Inflammatory macrophage treated with lipopolysaccharide for 1 hour (primary cell): ENCODE results near the gene NFIA.

Experiments used
- DNase-seq, 2 donors: peaks; one replicate each; pipeline ENCODE4 v3.0.0-alpha.2; 2020 to 2022

The NFIA gene

GRCh38 chr1:61132645-61133334 is 50.4 kb downstream of the NFIA start:
- peak in 1 of 2 donors; percentile 18 for DNase-seq

DNA sequence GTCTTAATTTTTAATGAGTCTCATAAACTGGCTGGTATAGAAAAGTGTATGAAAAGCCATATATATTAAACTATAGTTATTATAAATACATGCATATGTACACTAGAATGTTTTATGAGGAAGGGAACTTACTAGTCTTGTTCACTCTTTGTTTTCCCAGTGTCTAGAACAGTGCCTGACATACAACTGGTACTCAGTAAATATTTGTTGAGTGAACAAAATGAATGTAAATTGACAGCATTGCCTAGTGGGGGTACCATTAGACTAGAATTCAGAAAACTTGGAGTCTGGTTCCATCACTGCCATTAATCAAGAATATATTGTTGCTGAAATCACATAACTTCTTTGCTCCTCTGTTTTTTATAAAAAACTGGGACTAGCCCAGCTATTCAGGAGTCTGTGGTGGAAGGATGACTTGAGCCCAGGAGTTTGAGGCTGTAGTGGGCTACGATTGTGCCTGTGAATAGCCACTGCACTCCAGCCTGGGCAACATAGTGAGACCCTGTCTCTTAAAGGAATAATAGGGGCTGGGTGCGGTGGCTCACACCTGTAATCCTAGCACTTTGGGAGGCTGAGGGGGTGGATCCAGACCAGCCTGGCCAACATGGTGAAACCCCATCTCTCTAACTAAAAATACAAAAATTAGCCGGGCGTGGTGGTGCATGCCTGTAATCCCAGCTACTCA is 51.1 kb downstream of the NFIA start:
- DNase-seq: no peak

DNA sequence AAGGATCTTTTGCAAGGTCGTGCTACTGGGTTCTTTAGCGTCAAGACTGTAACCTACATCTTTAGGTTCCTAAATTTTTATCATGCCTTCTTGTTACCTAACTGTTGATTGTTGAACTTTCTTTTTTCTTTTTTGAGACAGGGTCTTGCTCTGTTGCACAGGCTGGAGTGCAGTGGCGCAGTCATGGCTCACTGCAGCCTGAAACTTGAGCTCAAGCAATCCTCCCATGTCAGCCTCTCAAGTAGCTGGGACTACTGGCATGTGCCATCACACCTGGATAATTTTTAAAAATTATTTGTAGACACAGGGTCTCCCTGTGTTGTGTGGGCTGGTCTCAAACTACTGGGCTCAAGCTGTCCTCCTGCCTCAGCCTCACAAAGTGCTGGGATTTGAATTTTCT is 52.9 kb downstream of the NFIA start:
- no peak for DNase-seq

DNA sequence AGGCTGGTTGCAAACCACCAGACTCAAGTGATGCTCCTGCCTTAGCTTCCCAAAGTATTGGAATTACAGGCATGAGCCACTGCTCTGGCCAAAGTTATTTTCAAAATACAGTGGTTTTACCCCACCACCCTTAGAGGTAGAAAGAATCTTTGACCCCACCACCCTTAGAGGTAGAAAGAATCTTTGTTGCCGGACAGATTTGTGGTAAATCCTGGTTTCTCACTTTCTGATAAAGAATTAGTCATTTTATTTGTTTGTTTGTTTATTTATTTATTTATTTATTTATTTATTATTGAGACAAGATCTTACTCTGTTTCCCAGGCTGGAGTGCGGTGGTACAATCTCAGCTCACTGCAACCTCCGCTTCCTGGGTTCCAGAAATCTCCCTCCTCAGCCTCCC is 55.9 kb downstream of the NFIA start:
- no peak for DNase-seq

GRCh38 chr1:61138921-61139774 is 56.8 kb downstream of the NFIA start:
- DNase-seq: peak; percentile 76 to 84

DNA sequence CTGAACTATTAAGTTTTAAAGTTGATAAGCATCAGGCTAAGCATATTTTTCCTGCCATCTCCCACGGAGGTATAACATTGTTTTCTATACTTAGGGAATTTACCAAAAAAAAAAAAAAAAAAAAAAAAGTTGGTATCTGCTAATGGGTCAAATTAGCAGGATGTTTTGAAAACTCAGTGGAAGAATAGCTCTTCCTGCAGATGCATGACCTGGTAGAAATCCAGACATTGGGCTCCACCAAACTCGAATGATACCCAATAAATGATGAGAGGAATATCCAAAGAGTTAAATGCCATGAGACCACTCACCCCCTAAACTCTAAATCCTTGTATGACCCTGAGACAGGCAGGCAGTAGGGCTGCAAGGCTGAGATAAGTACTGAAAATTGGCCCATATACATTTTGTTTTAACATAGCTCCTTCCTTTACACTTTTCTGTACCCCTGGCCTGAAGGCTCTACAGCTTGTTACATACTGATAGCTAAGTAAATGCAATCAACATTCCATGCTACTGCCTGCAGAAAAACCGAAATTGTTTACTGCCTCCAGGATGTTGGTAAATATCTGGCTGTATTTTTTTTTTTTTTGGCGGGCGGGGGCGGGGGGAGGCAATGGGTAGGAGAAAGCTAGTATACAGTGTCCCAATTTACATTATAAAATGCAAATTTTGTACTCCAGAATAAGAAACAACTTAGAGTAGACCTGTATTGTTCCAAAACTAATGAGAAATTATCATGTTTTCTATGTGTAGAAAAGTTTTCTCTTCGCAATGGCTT is 57.6 kb downstream of the NFIA start:
- no peak for DNase-seq

DNA sequence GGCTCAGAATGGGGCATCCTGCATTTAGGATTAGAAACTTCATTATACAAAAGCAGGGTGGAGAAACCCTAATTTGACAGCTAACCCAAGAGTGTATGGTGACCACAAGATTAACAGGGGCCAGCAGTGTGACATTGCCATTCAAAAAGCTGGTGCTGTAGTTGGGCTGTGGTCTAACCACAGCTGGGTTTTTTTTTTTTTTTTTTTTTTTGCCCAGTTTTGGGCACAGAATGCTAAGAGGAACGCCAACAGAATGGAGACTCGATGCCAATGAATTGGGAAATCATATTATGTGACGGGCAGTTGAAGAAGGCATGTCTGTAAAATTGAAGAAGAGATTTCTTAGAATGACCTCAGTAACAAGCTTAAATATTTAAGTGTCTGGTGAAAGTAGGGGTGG is 58.4 kb downstream of the NFIA start:
- DNase-seq: no peak

GRCh38 chr1:61141288-61142042 is 59.1 kb downstream of the NFIA start:
- DNase-seq: peak in 1 of 2 donors; percentile 22

DNA sequence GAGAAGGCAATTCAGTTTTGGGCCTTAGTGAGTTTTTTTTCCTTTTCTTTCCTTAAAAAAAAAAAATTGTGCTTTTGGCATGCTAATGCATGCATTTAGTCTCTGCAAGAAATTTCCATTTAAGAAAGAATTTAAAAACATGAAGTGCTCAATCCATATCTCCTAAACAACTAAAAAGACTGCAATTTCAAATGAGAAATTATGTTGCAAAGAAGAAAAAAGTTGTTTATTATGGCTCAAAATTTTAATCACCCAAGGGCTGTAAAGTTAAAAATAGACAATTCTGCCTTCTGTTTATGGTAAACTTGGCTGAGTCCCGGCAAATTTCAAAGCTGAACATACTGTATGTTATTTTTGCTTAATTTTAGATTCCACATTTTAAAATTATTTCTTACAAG is 59.7 kb downstream of the NFIA start:
- no peak for DNase-seq

- no peak for DNase-seq
Observed at GRCh38 chr1:61142726-61143500, 60.6 kb downstream of the NFIA start.

GRCh38 chr1:61143821-61144424 is 61.6 kb downstream of the NFIA start:
- DNase-seq: no peak

DNA sequence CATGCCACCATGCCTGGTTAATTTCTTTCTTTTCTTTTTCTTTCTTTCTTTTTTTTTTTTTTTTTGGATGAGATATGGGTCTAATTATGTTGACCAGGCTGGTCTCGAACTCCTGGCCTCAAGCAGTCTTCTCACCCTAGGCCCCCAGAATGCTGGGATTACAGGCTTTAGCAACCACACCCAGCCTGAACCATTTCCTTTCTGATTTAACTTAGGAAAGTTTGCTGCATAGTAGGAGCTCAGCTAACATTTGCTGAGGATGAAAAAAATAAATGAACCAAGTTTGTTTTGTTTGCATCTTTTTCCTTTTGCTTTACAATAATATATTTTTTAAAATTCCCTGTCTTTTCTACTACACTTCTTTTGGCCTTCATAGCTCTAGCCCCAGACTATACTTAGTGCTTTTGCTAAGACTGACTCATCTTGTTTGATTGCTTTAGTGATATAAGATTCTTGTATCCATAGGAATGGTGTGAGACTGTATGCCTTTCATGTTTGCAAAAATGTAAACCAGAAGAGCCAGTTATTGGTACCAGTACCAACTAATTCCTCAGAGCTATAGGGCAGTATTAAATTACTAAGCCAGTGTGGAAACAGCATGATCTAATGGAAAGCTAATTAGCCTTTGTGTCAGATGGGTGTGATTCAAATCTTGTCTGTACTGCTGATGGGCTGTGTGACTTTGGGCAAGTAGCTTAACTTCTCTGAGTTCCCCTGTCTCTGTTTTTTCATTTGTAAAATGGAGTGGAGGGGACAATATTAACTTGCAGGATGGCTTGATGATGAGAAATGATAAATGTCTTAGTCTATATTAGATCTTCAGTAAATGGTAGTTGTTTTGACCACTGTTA is 66.9 kb downstream of the NFIA start:
- DNase-seq: no peak

DNA sequence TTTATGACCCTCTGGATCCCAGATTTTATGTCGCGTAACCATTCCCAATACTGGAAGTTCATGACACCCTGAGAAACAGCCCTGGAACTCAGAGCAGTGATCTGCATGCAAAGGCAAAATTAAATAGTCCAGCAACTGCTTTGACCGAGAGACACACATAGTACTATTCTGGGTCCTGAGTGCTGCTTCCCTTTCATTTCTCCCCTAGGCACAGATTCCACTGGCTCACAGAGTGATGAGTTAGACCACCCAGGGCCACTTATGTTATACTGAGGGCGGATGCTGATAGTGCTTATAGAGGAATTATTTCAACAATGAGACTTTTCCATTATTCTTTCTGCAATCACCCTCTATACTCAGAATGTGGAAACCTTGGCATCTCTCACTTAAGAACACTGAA is 69.2 kb downstream of the NFIA start:
- DNase-seq: no peak

DNA sequence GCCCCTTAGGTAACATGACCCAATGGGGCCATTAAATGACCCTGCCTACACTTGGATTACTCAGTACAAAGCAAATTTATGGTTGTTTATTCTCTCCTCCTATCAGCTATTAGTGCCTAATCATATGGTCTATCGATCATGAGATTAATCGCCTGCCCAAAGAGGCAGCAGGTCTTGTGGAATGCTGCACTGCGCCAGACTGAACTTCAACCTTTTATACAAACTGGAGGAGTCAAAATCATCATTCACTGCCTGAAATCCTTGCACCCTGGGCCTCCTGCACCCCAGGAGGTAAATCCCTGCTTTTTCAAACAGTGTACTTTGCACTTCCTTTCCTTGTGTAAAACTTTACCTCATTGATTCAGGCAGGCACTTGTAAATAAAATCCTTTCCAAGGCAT is 69.7 kb downstream of the NFIA start:
- DNase-seq: no peak

GRCh38 chr1:61152469-61153105 is 70.2 kb downstream of the NFIA start:
- DNase-seq: no peak

GRCh38 chr1:61156576-61157467 is 74.5 kb downstream of the NFIA start:
- DNase-seq: no peak

DNA sequence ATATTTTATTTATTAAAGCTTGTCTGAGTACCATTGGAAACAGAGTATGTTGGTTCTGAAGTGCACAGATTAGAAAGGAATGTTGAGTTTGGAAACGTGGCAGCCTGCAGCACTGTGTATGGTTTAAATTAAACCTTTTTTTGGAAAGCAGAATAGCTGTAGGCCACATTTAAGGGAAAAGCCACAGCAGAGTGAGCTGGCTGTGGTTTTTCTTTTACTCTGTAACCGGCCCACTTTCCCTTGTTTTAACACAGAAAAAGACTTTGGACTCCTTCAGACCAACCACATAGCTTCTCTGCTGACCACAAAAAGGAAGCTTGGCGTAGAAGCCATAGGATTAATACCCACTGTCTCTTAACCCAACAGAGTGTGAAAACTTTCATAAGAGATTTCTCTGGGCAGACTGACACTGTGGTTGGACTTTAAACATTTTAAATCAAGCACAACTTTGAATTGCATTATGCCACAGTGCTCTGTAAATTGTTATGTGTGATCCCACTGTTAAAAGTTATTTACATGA is 75.2 kb downstream of the NFIA start:
- DNase-seq: peak; percentile 48 to 62

DNA sequence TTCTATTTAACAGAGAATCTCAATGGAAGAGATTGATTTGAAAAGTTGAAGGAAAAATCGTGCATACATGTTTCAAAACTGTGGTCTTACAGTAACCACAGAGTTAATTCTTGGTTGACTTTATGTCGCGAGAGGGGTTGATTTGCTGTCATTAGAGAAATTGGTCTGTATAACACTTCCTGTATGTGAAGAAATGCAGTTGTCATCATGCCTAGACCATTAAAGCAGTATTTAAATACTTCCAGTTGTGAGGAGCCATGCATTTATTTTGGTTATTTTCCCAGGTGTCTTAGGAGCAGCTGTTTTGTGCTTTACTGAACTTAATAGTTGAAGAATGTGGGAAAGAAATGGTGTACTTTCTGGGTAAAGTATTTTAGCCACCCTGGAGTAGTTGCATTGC is 76.2 kb downstream of the NFIA start:
- no peak for DNase-seq
